ENCODE data around the gene PDE1A.

DNA sequence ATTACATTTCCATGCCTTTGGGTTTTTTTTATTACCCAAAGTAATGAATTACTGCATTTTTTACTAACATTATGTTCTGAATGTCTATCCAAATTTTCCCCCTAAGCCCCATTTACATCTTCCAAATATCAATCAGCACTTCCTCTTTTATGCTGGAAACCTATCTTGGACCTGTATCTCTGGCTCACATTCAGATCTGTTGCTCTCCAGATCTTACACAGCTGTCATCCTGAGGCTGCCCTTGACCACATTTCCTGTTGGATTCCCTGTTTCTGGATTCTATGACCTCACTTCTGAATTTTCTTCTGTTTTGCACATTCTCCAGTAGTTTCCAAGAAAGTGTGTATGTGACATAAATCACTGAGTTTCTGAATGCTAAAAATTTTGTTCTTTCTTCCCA lies 146.7 kb downstream of the PDE1A start:
- TF ChIP-seq, protein P1, sequence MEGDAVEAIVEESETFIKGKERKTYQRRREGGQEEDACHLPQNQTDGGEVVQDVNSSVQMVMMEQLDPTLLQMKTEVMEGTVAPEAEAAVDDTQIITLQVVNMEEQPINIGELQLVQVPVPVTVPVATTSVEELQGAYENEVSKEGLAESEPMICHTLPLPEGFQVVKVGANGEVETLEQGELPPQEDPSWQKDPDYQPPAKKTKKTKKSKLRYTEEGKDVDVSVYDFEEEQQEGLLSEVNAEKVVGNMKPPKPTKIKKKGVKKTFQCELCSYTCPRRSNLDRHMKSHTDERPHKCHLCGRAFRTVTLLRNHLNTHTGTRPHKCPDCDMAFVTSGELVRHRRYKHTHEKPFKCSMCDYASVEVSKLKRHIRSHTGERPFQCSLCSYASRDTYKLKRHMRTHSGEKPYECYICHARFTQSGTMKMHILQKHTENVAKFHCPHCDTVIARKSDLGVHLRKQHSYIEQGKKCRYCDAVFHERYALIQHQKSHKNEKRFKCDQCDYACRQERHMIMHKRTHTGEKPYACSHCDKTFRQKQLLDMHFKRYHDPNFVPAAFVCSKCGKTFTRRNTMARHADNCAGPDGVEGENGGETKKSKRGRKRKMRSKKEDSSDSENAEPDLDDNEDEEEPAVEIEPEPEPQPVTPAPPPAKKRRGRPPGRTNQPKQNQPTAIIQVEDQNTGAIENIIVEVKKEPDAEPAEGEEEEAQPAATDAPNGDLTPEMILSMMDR (conservative IDR thresholded peaks at IDR 0.05; ENCODE audit: low read length): no peak
- TF ChIP-seq EZH2phosphoT487 (IDR thresholded peaks at IDR 0.05; ENCODE audit: borderline replicate concordance, low read depth, low read length): no peak
